Keratinocyte (primary cell): ENCODE results near the gene LSM12. TPM values are rescaled to one million over a fixed set of nuclear protein-coding genes. Genes with fewer than 3 reads are reported as not detected.

Experiments
- DNase-seq: peaks from one replicate; pipeline ENCODE4 v3.0.0-alpha.2; 2011; ENCODE audit warnings: low read depth, missing footprints, low spot score
- FAIRE-seq: peaks from 2 replicates; lab custom pipeline; 2011; peaks lifted over from hg19 to GRCh38; lab: Jason Lieb, UNC
- H2AFZ ChIP-seq: 2 replicates; pipeline ENCODE4 v1.6.0; 2012; ENCODE audit warnings: low read length, control low read depth, inconsistent platforms; ENCODE audit not compliant: control insufficient read depth
- H3K27ac ChIP-seq: 2 replicates; pipeline ENCODE4 v1.5.1; 2011; ENCODE audit warnings: low read length; ENCODE audit not compliant: control insufficient read depth, insufficient read depth
- H3K27me3 ChIP-seq: 3 replicates; pipeline ENCODE4 v1.6.0; 2011; ENCODE audit warnings: low read length; ENCODE audit not compliant: control insufficient read depth, insufficient read depth; ENCODE audit errors: extremely low read depth
- H3K36me3 ChIP-seq, 2 experiments: 2 replicates in 1 of 2; 3 replicates in 1 of 2; pipeline ENCODE4 v1.5.1; 2011; ENCODE audit warnings: low read length in 2 of 2, mild to moderate bottlenecking in 1 of 2; ENCODE audit not compliant: control insufficient read depth in 2 of 2, insufficient read depth in 2 of 2; ENCODE audit errors: extremely low read depth in 1 of 2
- H3K4me1 ChIP-seq: 3 replicates; pipeline ENCODE4 v1.5.1; 2011; ENCODE audit warnings: low read length; ENCODE audit not compliant: control insufficient read depth, insufficient read depth; ENCODE audit errors: extremely low read depth
- H3K4me2 ChIP-seq: 3 replicates; pipeline ENCODE4 v1.6.0; 2011; ENCODE audit warnings: low read depth, low read length; ENCODE audit not compliant: control insufficient read depth, insufficient read depth; ENCODE audit errors: extremely low read depth
- H3K4me3 ChIP-seq, 3 experiments: fragments of 200-600 bp in 1 of 3; sonication (generic) in 1 of 3; 2 replicates in 2 of 3; 3 replicates in 1 of 3; pipeline ENCODE4 v1.5.1; 2011 to 2016; ENCODE audit warnings: low read length in 3 of 3, mild to moderate bottlenecking in 3 of 3, control low read depth in 2 of 3, inconsistent platforms in 1 of 3, low read depth in 1 of 3, mixed read lengths in 1 of 3, mixed run types in 1 of 3, moderate library complexity in 1 of 3; ENCODE audit not compliant: control insufficient read depth in 2 of 3, insufficient read depth in 2 of 3; ENCODE audit errors: extremely low read depth in 1 of 3
- H3K79me2 ChIP-seq: 2 replicates; pipeline ENCODE4 v1.6.0; 2012; ENCODE audit warnings: low read length; ENCODE audit not compliant: control insufficient read depth, insufficient read depth
- H3K9ac ChIP-seq: 3 replicates; pipeline ENCODE4 v1.6.0; 2011; ENCODE audit warnings: low read length; ENCODE audit not compliant: control insufficient read depth, insufficient read depth; ENCODE audit errors: extremely low read depth
- H3K9me1 ChIP-seq: 3 replicates; pipeline ENCODE4 v1.6.0; 2011; ENCODE audit warnings: low read length; ENCODE audit not compliant: control insufficient read depth, insufficient read depth; ENCODE audit errors: extremely low read depth
- H3K9me3 ChIP-seq: 2 replicates; pipeline ENCODE4 v1.5.1; 2012; ENCODE audit warnings: low read depth, low read length; ENCODE audit not compliant: control insufficient read depth
- H4K20me1 ChIP-seq: 3 replicates; pipeline ENCODE4 v1.6.0; 2011; ENCODE audit warnings: low read length; ENCODE audit not compliant: control insufficient read depth, insufficient read depth; ENCODE audit errors: extremely low read depth
- EZH2 ChIP-seq: IDR thresholded peaks from one replicate; pipeline ENCODE4 v1.6.1; 2012; ENCODE audit warnings: inconsistent platforms, mild to moderate bottlenecking, low read length, moderate library complexity
- dilution Hi-C: fragments of 300-500 bp; cut with MboI; formaldehyde crosslinking; loops from one replicate; pipeline ENCODE4 v1.7.0; 2020; ENCODE audit warnings: low sequenced_read_pairs; ENCODE audit not compliant: extremely low pct_ligation_motif_present
- polyA plus RNA-seq, 5 experiments: library from polyadenylated mRNA; depleted of rRNA in 3 of 5; stranded (reverse) in 3 of 5; stranded (forward) in 1 of 5; unstranded in 1 of 5; fragments of >200 nt; gene quantifications; 1 replicate in 1 of 5; 2 replicates in 3 of 5; 3 replicates in 1 of 5; pipeline versions ENCODE4 v1.2.1 to v1.2.3, GENCODE V29; 2011 to 2012; ENCODE audit warnings: missing spikeins in 2 of 5, low read depth in 1 of 5, low replicate concordance in 1 of 5
- TF ChIP-seq, protein P1 (sequence below), 3 experiments: IDR thresholded peaks in 1 of 3; conservative IDR thresholded peaks in 1 of 3; optimal IDR thresholded peaks in 1 of 3; 2 replicates in 2 of 3; 3 replicates in 1 of 3; pipeline versions ENCODE3 to v1.5.1; 2011; ENCODE audit warnings: low read length in 3 of 3, mild to moderate bottlenecking in 3 of 3, moderate library complexity in 2 of 3, control low read depth in 1 of 3, inconsistent platforms in 1 of 3; ENCODE audit not compliant: insufficient read depth in 2 of 3; ENCODE audit errors: extremely low read depth in 1 of 3

The LSM12 gene
- polyA plus RNA-seq, 1 donor (not counting 4 experiments of a cell fraction or from before 2014, with no cell fraction given), result 49.5 TPM

GRCh38 chr17:44062871-44063270 lies 3.6 kb downstream of the LSM12 start:
- FAIRE-seq (no peak), DNase-seq (no peak)
- Histone ChIP-seq H4K20me1 (peaks cover 3% of the 10 kb centered on the region), H3K79me2 (peaks cover 77% of the 10 kb centered on the region), H3K4me3 (no peak overlapping the region), H3K36me3 (peaks cover 8 to 18% of the 10 kb centered on the region in 2 experiments), H3K4me1 (peaks cover 5% of the 10 kb centered on the region), H3K27ac (no peak overlapping the region), H3K4me2 (no peak overlapping the region), H3K9me3 (no peaks in the 10 kb centered on the region), H3K27me3 (no peaks in the 10 kb centered on the region), H3K9me1 (no peaks in the 10 kb centered on the region), H3K9ac (no peak overlapping the region), H2AFZ (no peak overlapping the region)
- TF ChIP-seq, protein P1, sequence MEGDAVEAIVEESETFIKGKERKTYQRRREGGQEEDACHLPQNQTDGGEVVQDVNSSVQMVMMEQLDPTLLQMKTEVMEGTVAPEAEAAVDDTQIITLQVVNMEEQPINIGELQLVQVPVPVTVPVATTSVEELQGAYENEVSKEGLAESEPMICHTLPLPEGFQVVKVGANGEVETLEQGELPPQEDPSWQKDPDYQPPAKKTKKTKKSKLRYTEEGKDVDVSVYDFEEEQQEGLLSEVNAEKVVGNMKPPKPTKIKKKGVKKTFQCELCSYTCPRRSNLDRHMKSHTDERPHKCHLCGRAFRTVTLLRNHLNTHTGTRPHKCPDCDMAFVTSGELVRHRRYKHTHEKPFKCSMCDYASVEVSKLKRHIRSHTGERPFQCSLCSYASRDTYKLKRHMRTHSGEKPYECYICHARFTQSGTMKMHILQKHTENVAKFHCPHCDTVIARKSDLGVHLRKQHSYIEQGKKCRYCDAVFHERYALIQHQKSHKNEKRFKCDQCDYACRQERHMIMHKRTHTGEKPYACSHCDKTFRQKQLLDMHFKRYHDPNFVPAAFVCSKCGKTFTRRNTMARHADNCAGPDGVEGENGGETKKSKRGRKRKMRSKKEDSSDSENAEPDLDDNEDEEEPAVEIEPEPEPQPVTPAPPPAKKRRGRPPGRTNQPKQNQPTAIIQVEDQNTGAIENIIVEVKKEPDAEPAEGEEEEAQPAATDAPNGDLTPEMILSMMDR (optimal IDR thresholded peaks at IDR 0.05 in 1 of 3, IDR thresholded peaks at IDR 0.05 in 1 of 3, conservative IDR thresholded peaks at IDR 0.05 in 1 of 3; ENCODE audit: extremely low read depth in 1 of 3, insufficient read depth in 2 of 3, low read length in 3 of 3), result no peak
- no peak for TF ChIP-seq EZH2
- dilution Hi-C loops, result no loop called here

GRCh38 chr17:44061446-44061845 lies 5.0 kb downstream of the LSM12 start:
- FAIRE-seq, result no peak
- Histone ChIP-seq H3K27ac (no peak overlapping the region), H4K20me1 (peaks cover 3% of the 10 kb centered on the region)

More at GRCh38 chr17:44061446-44061845, 5.0 kb downstream of the LSM12 start:
- H3K36me3 ChIP-seq, result peaks cover 8 to 18% of the 10 kb centered on the region in 2 experiments
- dilution Hi-C loops, result no loop called here
- TF ChIP-seq EZH2, result no peak
- TF ChIP-seq, protein P1 (optimal IDR thresholded peaks at IDR 0.05 in 1 of 3, IDR thresholded peaks at IDR 0.05 in 1 of 3, conservative IDR thresholded peaks at IDR 0.05 in 1 of 3; ENCODE audit: extremely low read depth in 1 of 3, insufficient read depth in 2 of 3, low read length in 3 of 3), result no peak
- no peaks in the 10 kb centered on the region for H3K9me1 ChIP-seq
- peaks cover 91% of the 10 kb centered on the region for H3K79me2 ChIP-seq
- no peak overlapping the region for H3K9ac ChIP-seq
- H3K4me2 ChIP-seq, result no peak overlapping the region
- no peaks in the 10 kb centered on the region for H3K27me3 ChIP-seq
- H3K4me3 ChIP-seq, result no peak overlapping the region
- no peak overlapping the region for H2AFZ ChIP-seq
- no peak for DNase-seq
- H3K4me1 ChIP-seq, result peaks cover 5% of the 10 kb centered on the region
- no peaks in the 10 kb centered on the region for H3K9me3 ChIP-seq
